HEK293 (cell line): Measurements from ENCODE around the gene RPL12.

ENCODE experiments used
- CTCF ChIA-PET: fragments of 350-600 bp; formaldehyde crosslinking; extraction: SDS; loops from one replicate; lab custom pipeline; 2021; ENCODE audit warnings: antibody characterized with exemption; lab: Yijun Ruan, JAX
- POLR2A ChIA-PET: fragments of 300-600 bp; formaldehyde crosslinking; extraction: SDS; loops from one replicate; lab custom pipeline; 2020; ENCODE audit warnings: antibody characterized with exemption, inconsistent platforms; lab: Yijun Ruan, JAX
- H3K27ac ChIP-seq: fragments of 200-500 bp; sonication (Bioruptor generic); 2 replicates; pipeline ENCODE4 v1.5.1; 2014; ENCODE audit warnings: low read depth, low read length, control low read depth, inconsistent platforms; ENCODE audit errors: extremely low read depth
- H3K36me3 ChIP-seq, 2 experiments: fragments of 200-500 bp in 1 of 2; sonication (Bioruptor generic) in 1 of 2; 1 replicate in 1 of 2; 2 replicates in 1 of 2; pipeline ENCODE4 v1.5.1; 2014 to 2017; ENCODE audit warnings: inconsistent platforms in 2 of 2, low read length in 2 of 2; ENCODE audit not compliant: control insufficient read depth in 2 of 2, insufficient read depth in 1 of 2
- H3K4me1 ChIP-seq: fragments of 200-500 bp; sonication (Bioruptor generic); 2 replicates; pipeline ENCODE4 v1.5.1; 2014; ENCODE audit warnings: mild to moderate bottlenecking, low read length, inconsistent platforms; ENCODE audit not compliant: control insufficient read depth, insufficient read depth
- H3K4me3 ChIP-seq: 2 replicates; pipeline ENCODE4 v1.5.1; 2011; ENCODE audit warnings: low read depth, mild to moderate bottlenecking, control low read depth, low read length, moderate library complexity
- H3K9me3 ChIP-seq: fragments of 200-500 bp; sonication (Bioruptor generic); 2 replicates; pipeline ENCODE4 v1.5.1; 2014; ENCODE audit warnings: low read depth, low read length, inconsistent platforms; ENCODE audit not compliant: control insufficient read depth, insufficient read depth
- MYNN ChIP-seq: fragments of 450-650 bp; formaldehyde crosslinking; IDR thresholded peaks from 2 replicates; pipeline ENCODE4 v1.5.1; 2016; ENCODE audit warnings: missing biosample characterization, missing genetic modification characterization, borderline replicate concordance
- REST ChIP-seq: fragments of 450-650 bp; formaldehyde crosslinking; IDR thresholded peaks from 2 replicates; pipeline ENCODE4 v1.5.1; 2016; ENCODE audit warnings: missing biosample characterization, missing genetic modification characterization
- SP3 ChIP-seq: fragments of 450-650 bp; formaldehyde crosslinking; IDR thresholded peaks from 2 replicates; pipeline ENCODE4 v1.5.1; 2016; ENCODE audit warnings: missing biosample characterization, missing genetic modification characterization
- ZBTB20 ChIP-seq: fragments of 450-650 bp; formaldehyde crosslinking; IDR thresholded peaks from 2 replicates; pipeline ENCODE4 v1.5.1; 2016; ENCODE audit warnings: missing biosample characterization, missing genetic modification characterization
- ZNF114 ChIP-seq: fragments of 450-650 bp; formaldehyde crosslinking; IDR thresholded peaks from 2 replicates; pipeline ENCODE4 v1.5.0; 2017; ENCODE audit warnings: missing biosample characterization, missing genetic modification characterization
- ZNF133 ChIP-seq: fragments of 450-650 bp; formaldehyde crosslinking; IDR thresholded peaks from 2 replicates; pipeline ENCODE4 v1.5.1; 2016; ENCODE audit warnings: missing biosample characterization, missing genetic modification characterization
- ZNF138 ChIP-seq: fragments of 450-650 bp; formaldehyde crosslinking; IDR thresholded peaks from 2 replicates; pipeline ENCODE4 v1.5.1; 2016; ENCODE audit warnings: missing biosample characterization, missing genetic modification characterization, borderline replicate concordance
- ZNF184 ChIP-seq: fragments of 450-650 bp; IDR thresholded peaks from 2 replicates; pipeline ENCODE4 v1.5.1; 2018; ENCODE audit warnings: missing biosample characterization, mild to moderate bottlenecking, missing genetic modification characterization
- ZNF248 ChIP-seq: fragments of 450-650 bp; formaldehyde crosslinking; IDR thresholded peaks from 2 replicates; pipeline ENCODE4 v1.5.1; 2017; ENCODE audit warnings: missing biosample characterization, missing genetic modification characterization
- ZNF354C ChIP-seq: fragments of 450-650 bp; formaldehyde crosslinking; IDR thresholded peaks from 2 replicates; pipeline ENCODE4 v1.5.1; 2016; ENCODE audit warnings: missing biosample characterization, missing genetic modification characterization, low read depth, borderline replicate concordance
- ZNF394 ChIP-seq: fragments of 450-650 bp; formaldehyde crosslinking; IDR thresholded peaks from 2 replicates; pipeline ENCODE4 v1.5.1; 2016; ENCODE audit warnings: missing biosample characterization, missing genetic modification characterization, mild to moderate bottlenecking, moderate library complexity, borderline replicate concordance
- ZNF398 ChIP-seq: fragments of 450-650 bp; formaldehyde crosslinking; IDR thresholded peaks from 2 replicates; pipeline ENCODE4 v1.5.1; 2017; ENCODE audit warnings: missing biosample characterization, missing genetic modification characterization
- ZNF555 ChIP-seq: fragments of 450-650 bp; formaldehyde crosslinking; conservative IDR thresholded peaks from 2 replicates; pipeline ENCODE4 v1.5.1; 2017; ENCODE audit warnings: missing biosample characterization, mild to moderate bottlenecking, missing genetic modification characterization, inconsistent platforms
- ZNF571 ChIP-seq: fragments of 450-650 bp; formaldehyde crosslinking; IDR thresholded peaks from 2 replicates; pipeline ENCODE4 v1.5.0; 2017; ENCODE audit warnings: missing biosample characterization, missing genetic modification characterization
- ZNF600 ChIP-seq: fragments of 450-650 bp; formaldehyde crosslinking; IDR thresholded peaks from 2 replicates; pipeline ENCODE4 v1.5.1; 2016; ENCODE audit warnings: missing biosample characterization, missing genetic modification characterization
- ZNF621 ChIP-seq: fragments of 450-650 bp; formaldehyde crosslinking; IDR thresholded peaks from 2 replicates; pipeline ENCODE4 v1.5.1; 2017; ENCODE audit warnings: missing biosample characterization, missing genetic modification characterization
- ZNF677 ChIP-seq: fragments of 450-650 bp; IDR thresholded peaks from 2 replicates; pipeline ENCODE4 v1.5.0; 2018; ENCODE audit warnings: missing biosample characterization, mild to moderate bottlenecking, missing genetic modification characterization, moderate library complexity
- ZSCAN16 ChIP-seq: fragments of 450-650 bp; formaldehyde crosslinking; IDR thresholded peaks from 2 replicates; pipeline ENCODE4 v1.5.1; 2016; ENCODE audit warnings: missing biosample characterization, missing genetic modification characterization
- ZSCAN18 ChIP-seq: fragments of 450-650 bp; formaldehyde crosslinking; IDR thresholded peaks from 2 replicates; pipeline ENCODE4 v1.5.1; 2016; ENCODE audit warnings: missing biosample characterization, missing genetic modification characterization
- TF ChIP-seq, protein P1 (sequence below): fragments of 450-650 bp; formaldehyde crosslinking; conservative IDR thresholded peaks from 2 replicates; pipeline ENCODE4 v1.5.1; 2016; ENCODE audit warnings: low read depth, missing biosample characterization, missing genetic modification characterization
- TF ChIP-seq, protein P2 (sequence below): fragments of 450-650 bp; formaldehyde crosslinking; IDR thresholded peaks from 2 replicates; pipeline ENCODE4 v1.5.1; 2016; ENCODE audit warnings: missing biosample characterization, missing genetic modification characterization

Gene RPL12

DNA sequence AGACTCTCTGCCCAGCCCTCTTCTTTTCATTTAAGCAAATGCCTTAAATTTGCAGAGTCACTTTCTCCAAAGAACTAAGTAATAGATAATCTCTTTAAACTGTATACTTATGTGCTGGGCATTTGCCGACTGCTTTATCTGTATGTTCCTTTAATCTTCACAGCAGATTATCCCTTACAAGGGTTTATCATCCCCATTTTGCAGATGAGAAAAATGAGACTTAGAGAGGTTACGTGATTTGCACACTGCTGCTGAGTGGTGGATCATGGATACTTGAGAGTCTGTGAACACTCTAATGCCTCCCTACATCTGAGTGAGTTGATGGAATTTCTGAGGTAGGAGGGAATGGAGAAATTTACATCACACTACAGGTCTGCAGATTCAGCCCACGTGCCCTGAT is 22.9 kb downstream of the RPL12 start (continued):
- TF ChIP-seq ZNF555 (tag by site-specific recombination): no peak
- TF ChIP-seq ZNF398 (tag by site-specific recombination): no peak
- TF ChIP-seq ZNF354C (tag by site-specific recombination): no peak
- no peak for TF ChIP-seq ZNF571 (tag by site-specific recombination)
- TF ChIP-seq, all 188 proteins: peak for 0

DNA sequence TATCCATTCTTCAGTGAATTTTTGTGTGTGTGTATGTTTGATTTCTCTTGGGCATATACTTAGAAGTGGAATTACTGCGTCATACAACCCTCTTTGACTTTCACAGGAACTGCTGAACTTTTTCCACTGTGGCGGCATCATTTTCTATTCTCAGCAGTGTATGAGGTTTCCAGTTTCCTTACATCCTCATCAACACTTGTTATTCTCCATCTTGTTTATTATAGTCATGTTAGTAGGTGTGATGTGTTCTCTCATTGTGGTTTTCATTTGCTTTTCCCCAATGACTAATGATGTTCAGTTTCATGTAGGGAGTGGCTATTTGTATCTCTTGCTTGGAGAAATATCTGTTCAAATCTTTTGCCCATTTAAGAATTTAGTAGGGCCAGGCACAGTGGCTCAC is 24.4 kb downstream of the RPL12 start:
- ChIA-PET POLR2A (no interaction called here), CTCF (interaction anchor here (0.6 kb wide), 1 partner anchor 467 kb away, joined by 3 read pairs; no protein-coding TSS in a partner anchor)
- Histone ChIP-seq H3K36me3 (peaks cover 23 to 49% of the 10 kb centered on the region in 2 experiments; a peak in 2 of 3 replicates), H3K4me3 (no peak overlapping the region), H3K4me1 (0 out of 2 replicates have a peak, but pooled peaks cover 5% of the 10 kb centered on the region), H3K27ac (no peak overlapping the region), H3K9me3 (no peaks in the 10 kb centered on the region)
- TF ChIP-seq ZBTB20 (no peak), ZSCAN18 (no peak), ZSCAN16 (tag by site-specific recombination) (no peak), SP3 (no peak), ZNF184 (tag by site-specific recombination) (no peak)
- TF ChIP-seq, protein P1, sequence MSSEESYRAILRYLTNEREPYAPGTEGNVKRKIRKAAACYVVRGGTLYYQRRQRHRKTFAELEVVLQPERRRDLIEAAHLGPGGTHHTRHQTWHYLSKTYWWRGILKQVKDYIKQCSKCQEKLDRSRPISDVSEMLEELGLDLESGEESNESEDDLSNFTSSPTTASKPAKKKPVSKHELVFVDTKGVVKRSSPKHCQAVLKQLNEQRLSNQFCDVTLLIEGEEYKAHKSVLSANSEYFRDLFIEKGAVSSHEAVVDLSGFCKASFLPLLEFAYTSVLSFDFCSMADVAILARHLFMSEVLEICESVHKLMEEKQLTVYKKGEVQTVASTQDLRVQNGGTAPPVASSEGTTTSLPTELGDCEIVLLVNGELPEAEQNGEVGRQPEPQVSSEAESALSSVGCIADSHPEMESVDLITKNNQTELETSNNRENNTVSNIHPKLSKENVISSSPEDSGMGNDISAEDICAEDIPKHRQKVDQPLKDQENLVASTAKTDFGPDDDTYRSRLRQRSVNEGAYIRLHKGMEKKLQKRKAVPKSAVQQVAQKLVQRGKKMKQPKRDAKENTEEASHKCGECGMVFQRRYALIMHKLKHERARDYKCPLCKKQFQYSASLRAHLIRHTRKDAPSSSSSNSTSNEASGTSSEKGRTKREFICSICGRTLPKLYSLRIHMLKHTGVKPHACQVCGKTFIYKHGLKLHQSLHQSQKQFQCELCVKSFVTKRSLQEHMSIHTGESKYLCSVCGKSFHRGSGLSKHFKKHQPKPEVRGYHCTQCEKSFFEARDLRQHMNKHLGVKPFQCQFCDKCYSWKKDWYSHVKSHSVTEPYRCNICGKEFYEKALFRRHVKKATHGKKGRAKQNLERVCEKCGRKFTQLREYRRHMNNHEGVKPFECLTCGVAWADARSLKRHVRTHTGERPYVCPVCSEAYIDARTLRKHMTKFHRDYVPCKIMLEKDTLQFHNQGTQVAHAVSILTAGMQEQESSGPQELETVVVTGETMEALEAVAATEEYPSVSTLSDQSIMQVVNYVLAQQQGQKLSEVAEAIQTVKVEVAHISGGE (tag by site-specific recombination): no peak

GRCh38 chr9:127424676-127424999 is 26.6 kb downstream of the RPL12 start:
- POLR2A ChIA-PET: interaction anchor here (0.7 to 3.0 kb wide), 18 partner anchors 9 to 200 kb away, joined by 3 to 46 read pairs (median 4); partner anchors contain the start of genes LRSAM1, RPL12 and SLC2A8
- H3K4me3 ChIP-seq: peak overlapping the region; percentile 64
- no peak for TF ChIP-seq MYNN
- TF ChIP-seq ZNF677 (tag by site-specific recombination): no peak
- no peak for TF ChIP-seq ZNF114 (tag by site-specific recombination)
- no peak for TF ChIP-seq ZNF133 (tag by site-specific recombination)
- TF ChIP-seq ZNF248: no peak
- TF ChIP-seq ZNF600 (tag by site-specific recombination): 0 out of 2 replicates have a peak, but pooled peaks have one; percentile 2
- no peak for TF ChIP-seq ZNF138 (tag by site-specific recombination)
- TF ChIP-seq REST: peak; percentile 34; the same call in 1 of the 2 replicates
- TF ChIP-seq ZNF621 (tag by site-specific recombination): no peak
- TF ChIP-seq, protein P2, sequence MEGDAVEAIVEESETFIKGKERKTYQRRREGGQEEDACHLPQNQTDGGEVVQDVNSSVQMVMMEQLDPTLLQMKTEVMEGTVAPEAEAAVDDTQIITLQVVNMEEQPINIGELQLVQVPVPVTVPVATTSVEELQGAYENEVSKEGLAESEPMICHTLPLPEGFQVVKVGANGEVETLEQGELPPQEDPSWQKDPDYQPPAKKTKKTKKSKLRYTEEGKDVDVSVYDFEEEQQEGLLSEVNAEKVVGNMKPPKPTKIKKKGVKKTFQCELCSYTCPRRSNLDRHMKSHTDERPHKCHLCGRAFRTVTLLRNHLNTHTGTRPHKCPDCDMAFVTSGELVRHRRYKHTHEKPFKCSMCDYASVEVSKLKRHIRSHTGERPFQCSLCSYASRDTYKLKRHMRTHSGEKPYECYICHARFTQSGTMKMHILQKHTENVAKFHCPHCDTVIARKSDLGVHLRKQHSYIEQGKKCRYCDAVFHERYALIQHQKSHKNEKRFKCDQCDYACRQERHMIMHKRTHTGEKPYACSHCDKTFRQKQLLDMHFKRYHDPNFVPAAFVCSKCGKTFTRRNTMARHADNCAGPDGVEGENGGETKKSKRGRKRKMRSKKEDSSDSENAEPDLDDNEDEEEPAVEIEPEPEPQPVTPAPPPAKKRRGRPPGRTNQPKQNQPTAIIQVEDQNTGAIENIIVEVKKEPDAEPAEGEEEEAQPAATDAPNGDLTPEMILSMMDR: 0 out of 2 replicates have a peak, but pooled peaks have one; percentile 10
- TF ChIP-seq ZNF394 (tag by site-specific recombination): no peak

More at GRCh38 chr9:127424676-127424999, 26.6 kb downstream of the RPL12 start:
- CTCF ChIA-PET: interaction anchor here (0.7 to 1.2 kb wide), 5 partner anchors 26 to 488 kb away, joined by 3 to 5 read pairs (median 3); partner anchors contain the start of gene SLC2A8
- H3K9me3 ChIP-seq: no peaks in the 10 kb centered on the region
- H3K4me1 ChIP-seq: 0 out of 2 replicates have a peak, but pooled peaks cover 5% of the 10 kb centered on the region
- H3K36me3 ChIP-seq: peaks cover 11 to 27% of the 10 kb centered on the region in 2 experiments; a peak in 2 of 3 replicates
- H3K27ac ChIP-seq: peak overlapping the region; percentile 80
